HEK293 (cell line): ENCODE results near the gene NFYB.

Experiments used
- CTCF ChIA-PET: fragments of 350-600 bp; formaldehyde crosslinking; extraction: SDS; loops from one replicate; lab custom pipeline; 2021; ENCODE audit warnings: antibody characterized with exemption; lab: Yijun Ruan, JAX
- POLR2A ChIA-PET: fragments of 300-600 bp; formaldehyde crosslinking; extraction: SDS; loops from one replicate; lab custom pipeline; 2020; ENCODE audit warnings: antibody characterized with exemption, inconsistent platforms; lab: Yijun Ruan, JAX
- H3K27ac ChIP-seq: fragments of 200-500 bp; sonication (Bioruptor generic); 2 replicates; pipeline ENCODE4 v1.5.1; 2014; ENCODE audit warnings: low read depth, low read length, control low read depth, inconsistent platforms; ENCODE audit errors: extremely low read depth
- H3K36me3 ChIP-seq, 2 experiments: fragments of 200-500 bp in 1 of 2; sonication (Bioruptor generic) in 1 of 2; 1 replicate in 1 of 2; 2 replicates in 1 of 2; pipeline ENCODE4 v1.5.1; 2014 to 2017; ENCODE audit warnings: inconsistent platforms in 2 of 2, low read length in 2 of 2; ENCODE audit not compliant: control insufficient read depth in 2 of 2, insufficient read depth in 1 of 2
- H3K4me1 ChIP-seq: fragments of 200-500 bp; sonication (Bioruptor generic); 2 replicates; pipeline ENCODE4 v1.5.1; 2014; ENCODE audit warnings: mild to moderate bottlenecking, low read length, inconsistent platforms; ENCODE audit not compliant: control insufficient read depth, insufficient read depth
- H3K4me3 ChIP-seq: 2 replicates; pipeline ENCODE4 v1.5.1; 2011; ENCODE audit warnings: low read depth, mild to moderate bottlenecking, control low read depth, low read length, moderate library complexity
- H3K9me3 ChIP-seq: fragments of 200-500 bp; sonication (Bioruptor generic); 2 replicates; pipeline ENCODE4 v1.5.1; 2014; ENCODE audit warnings: low read depth, low read length, inconsistent platforms; ENCODE audit not compliant: control insufficient read depth, insufficient read depth
- BCL6B ChIP-seq: fragments of 450-650 bp; formaldehyde crosslinking; IDR thresholded peaks from 2 replicates; pipeline ENCODE4 v1.5.1; 2017; ENCODE audit warnings: missing biosample characterization, missing genetic modification characterization
- ELK4 ChIP-seq: IDR thresholded peaks from 2 replicates; pipeline ENCODE4 v1.6.1; 2011; ENCODE audit warnings: mild to moderate bottlenecking, low read depth, low read length, borderline replicate concordance
- FEZF1 ChIP-seq: fragments of 450-650 bp; formaldehyde crosslinking; IDR thresholded peaks from 2 replicates; pipeline ENCODE4 v1.5.1; 2016; ENCODE audit warnings: missing biosample characterization, missing genetic modification characterization
- KLF16 ChIP-seq: fragments of 450-650 bp; formaldehyde crosslinking; IDR thresholded peaks from 2 replicates; pipeline ENCODE4 v1.5.1; 2017; ENCODE audit warnings: missing biosample characterization, missing genetic modification characterization
- KLF9 ChIP-seq: fragments of 450-650 bp; formaldehyde crosslinking; IDR thresholded peaks from 2 replicates; pipeline ENCODE4 v1.5.1; 2016; ENCODE audit warnings: missing biosample characterization, missing genetic modification characterization, low read depth
- PRDM1 ChIP-seq: fragments of 450-650 bp; formaldehyde crosslinking; IDR thresholded peaks from 2 replicates; pipeline ENCODE4; 2016; ENCODE audit warnings: missing biosample characterization, missing genetic modification characterization
- PRDM4 ChIP-seq: fragments of 450-650 bp; formaldehyde crosslinking; IDR thresholded peaks from 2 replicates; pipeline ENCODE4 v1.5.1; 2017; ENCODE audit warnings: missing biosample characterization, missing genetic modification characterization
- SCRT1 ChIP-seq: fragments of 450-650 bp; formaldehyde crosslinking; IDR thresholded peaks from 2 replicates; pipeline ENCODE4 v1.5.1; 2016; ENCODE audit warnings: missing biosample characterization, missing genetic modification characterization, borderline replicate concordance
- SCRT2 ChIP-seq: fragments of 450-650 bp; formaldehyde crosslinking; IDR thresholded peaks from 2 replicates; pipeline ENCODE4 v1.5.1; 2016; ENCODE audit warnings: missing biosample characterization, missing genetic modification characterization
- ZEB2 ChIP-seq: fragments of 450-650 bp; formaldehyde crosslinking; IDR thresholded peaks from 2 replicates; pipeline ENCODE4 v1.5.1; 2016; ENCODE audit warnings: missing biosample characterization, missing genetic modification characterization
- ZNF155 ChIP-seq: fragments of 450-650 bp; formaldehyde crosslinking; IDR thresholded peaks from 2 replicates; pipeline ENCODE4 v1.5.1; 2016; ENCODE audit warnings: missing biosample characterization, missing genetic modification characterization
- ZNF174 ChIP-seq: fragments of 450-650 bp; formaldehyde crosslinking; IDR thresholded peaks from 2 replicates; pipeline ENCODE4 v1.5.0; 2017; ENCODE audit warnings: missing biosample characterization, mild to moderate bottlenecking, missing genetic modification characterization
- ZNF18 ChIP-seq: fragments of 450-650 bp; formaldehyde crosslinking; IDR thresholded peaks from 2 replicates; pipeline ENCODE4 v1.5.1; 2016; ENCODE audit warnings: missing biosample characterization, missing genetic modification characterization
- ZNF221 ChIP-seq: fragments of 450-650 bp; formaldehyde crosslinking; IDR thresholded peaks from 2 replicates; pipeline ENCODE4 v1.5.1; 2017; ENCODE audit warnings: missing biosample characterization, missing genetic modification characterization, borderline replicate concordance
- ZNF341 ChIP-seq: fragments of 450-650 bp; formaldehyde crosslinking; IDR thresholded peaks from 2 replicates; pipeline ENCODE4; 2016; ENCODE audit warnings: low read depth, missing biosample characterization, missing genetic modification characterization
- ZNF488 ChIP-seq: fragments of 450-650 bp; formaldehyde crosslinking; IDR thresholded peaks from 2 replicates; pipeline ENCODE4 v1.5.1; 2016; ENCODE audit warnings: missing biosample characterization, missing genetic modification characterization
- ZNF610 ChIP-seq: fragments of 450-650 bp; formaldehyde crosslinking; IDR thresholded peaks from 2 replicates; pipeline ENCODE4 v1.5.1; 2016; ENCODE audit warnings: missing biosample characterization, missing genetic modification characterization, borderline replicate concordance
- ZNF623 ChIP-seq: fragments of 450-650 bp; formaldehyde crosslinking; IDR thresholded peaks from 2 replicates; pipeline ENCODE4 v1.5.1; 2016; ENCODE audit warnings: missing biosample characterization, missing genetic modification characterization
- ZNF654 ChIP-seq: fragments of 450-650 bp; formaldehyde crosslinking; IDR thresholded peaks from 2 replicates; pipeline ENCODE4 v1.5.1; 2016; ENCODE audit warnings: low read depth, missing biosample characterization, missing genetic modification characterization
- ZNF692 ChIP-seq: fragments of 450-650 bp; formaldehyde crosslinking; IDR thresholded peaks from 2 replicates; pipeline ENCODE4 v1.5.1; 2016; ENCODE audit warnings: missing biosample characterization, missing genetic modification characterization
- ZNF701 ChIP-seq: fragments of 450-650 bp; formaldehyde crosslinking; IDR thresholded peaks from 2 replicates; pipeline ENCODE4 v1.5.1; 2016; ENCODE audit warnings: missing biosample characterization, missing genetic modification characterization
- ZSCAN5A ChIP-seq: fragments of 450-650 bp; formaldehyde crosslinking; IDR thresholded peaks from 2 replicates; pipeline ENCODE4 v1.5.1; 2016; ENCODE audit warnings: missing biosample characterization, missing genetic modification characterization

Gene NFYB

GRCh38 chr12:104167519-104168458 lies 29.8 kb upstream of the NFYB start:
- no peaks in the 10 kb centered on the region for H3K4me1 ChIP-seq
- no peak overlapping the region for H3K27ac ChIP-seq
- ChIA-PET CTCF (interaction anchor here (1.1 kb wide), 1 partner anchor 14 kb away, joined by 4 read pairs; no protein-coding TSS in a partner anchor), POLR2A (no interaction called here)
- TF ChIP-seq ZNF610 (tag by site-specific recombination), result peak; percentile 99
- no peak for TF ChIP-seq ZNF155
- no peak for TF ChIP-seq ZNF174 (tag by site-specific recombination)
- TF ChIP-seq ZNF488 (tag by site-specific recombination), result no peak
- TF ChIP-seq SCRT2 (tag by site-specific recombination), result peak; percentile 73; the same call in 1 of the 2 replicates
- TF ChIP-seq PRDM4 (tag by site-specific recombination), result no peak
- peak; percentile 57; the same call in 1 of the 2 replicates for TF ChIP-seq SCRT1 (tag by site-specific recombination)
- H3K36me3 ChIP-seq, result no peaks in the 10 kb centered on the region
- H3K4me3 ChIP-seq, result no peak overlapping the region
- H3K9me3 ChIP-seq, result no peaks in the 10 kb centered on the region

GRCh38 chr12:104166465-104166864 lies 28.5 kb upstream of the NFYB start:
- H3K36me3 ChIP-seq, result no peaks in the 10 kb centered on the region
- no peak overlapping the region for H3K4me3 ChIP-seq
- H3K9me3 ChIP-seq, result no peaks in the 10 kb centered on the region
- no peaks in the 10 kb centered on the region for H3K4me1 ChIP-seq
- ChIA-PET POLR2A (no interaction called here), CTCF (interaction anchor here (0.6 to 1.1 kb wide), 2 partner anchors 13 to 86 kb away, joined by 4 to 7 read pairs; no protein-coding TSS in a partner anchor)
- H3K27ac ChIP-seq, result no peak overlapping the region
- TF ChIP-seq ZNF623 (tag by site-specific recombination) (no peak), ZNF701 (tag by site-specific recombination) (no peak), PRDM1 (tag by site-specific recombination) (no peak), FEZF1 (tag by site-specific recombination) (no peak), KLF9 (no peak), ELK4 (no peak), ZSCAN5A (no peak), ZNF341 (tag by site-specific recombination) (no peak), ZNF692 (tag by site-specific recombination) (no peak), ZEB2 (tag by site-specific recombination) (no peak), ZNF654 (tag by site-specific recombination) (no peak), ZNF18 (no peak), ZNF221 (tag by site-specific recombination) (no peak), KLF16 (no peak), BCL6B (no peak)
